Stimulated activated CD4-positive, alpha-beta T cell treated with anti-CD3 and anti-CD28 coated beads, Interleukin-12 subunit alpha, Interleukin-12 subunit beta, amount 100 ng/mL, for 4 hours (primary cell): Measurements from ENCODE around the gene PAX4.

Experiments
- DNase-seq: peaks from one replicate; pipeline ENCODE4 v3.0.0-alpha.2; 2020

Gene PAX4

GRCh38 chr7:127629268-127629854, 11.4 kb upstream of the PAX4 start:
- peak; percentile 19 for DNase-seq

GRCh38 chr7:127628445-127628844, 10.5 kb upstream of the PAX4 start:
- no peak for DNase-seq

- DNase-seq: no peak
Measured at GRCh38 chr7:127625331-127625730, 7.4 kb upstream of the PAX4 start.

GRCh38 chr7:127620406-127621233, 2.7 kb upstream of the PAX4 start:
- DNase-seq: no peak

GRCh38 chr7:127619681-127620405, 1.9 kb upstream of the PAX4 start:
- DNase-seq: no peak

GRCh38 chr7:127618775-127619174, 833 bp upstream of the PAX4 start:
- no peak for DNase-seq

GRCh38 chr7:127616724-127617123, 1.2 kb downstream of the PAX4 start:
- no peak for DNase-seq

- DNase-seq: no peak
Measured at GRCh38 chr7:127612263-127612662, 5.7 kb downstream of the PAX4 start.

GRCh38 chr7:127609297-127609696, 8.6 kb downstream of the PAX4 start:
- DNase-seq: no peak

- DNase-seq: no peak
Measured at GRCh38 chr7:127608446-127608845, 9.5 kb downstream of the PAX4 start.

- DNase-seq: no peak
Measured at GRCh38 chr7:127600885-127601284, 17.1 kb downstream of the PAX4 start.

GRCh38 chr7:127598318-127598717, 19.6 kb downstream of the PAX4 start:
- DNase-seq: no peak

- no peak for DNase-seq
Measured at GRCh38 chr7:127595737-127596136, 22.2 kb downstream of the PAX4 start.

GRCh38 chr7:127594490-127594889, 23.5 kb downstream of the PAX4 start:
- DNase-seq: no peak

GRCh38 chr7:127592550-127592949, 25.4 kb downstream of the PAX4 start:
- DNase-seq: no peak

GRCh38 chr7:127591591-127591990, 26.4 kb downstream of the PAX4 start:
- DNase-seq: no peak

GRCh38 chr7:127591189-127591588, 26.8 kb downstream of the PAX4 start:
- DNase-seq: no peak

- DNase-seq: no peak
Measured at GRCh38 chr7:127589896-127590295, 28.0 kb downstream of the PAX4 start.

- DNase-seq: peak; percentile 24
Measured at GRCh38 chr7:127588697-127589482, 29.1 kb downstream of the PAX4 start.

- DNase-seq: peak; percentile 89
Measured at GRCh38 chr7:127588019-127588696, 29.8 kb downstream of the PAX4 start, which contains the start of gene ARF5. Gene ARF5 (plus strand): TSS chr7:127588411. CDS start chr7:127588499, 88 bp downstream.

GRCh38 chr7:127587663-127588018, 30.3 kb downstream of the PAX4 start:
- no peak for DNase-seq

GRCh38 chr7:127586346-127586745, 31.6 kb downstream of the PAX4 start:
- DNase-seq: no peak
